Right lobe of liver (tissue), 4 donors: Measurements from ENCODE around the gene NEUROG2.
"Not testable (repeated sequence)": the region's sequence is repeated elsewhere in the genome, so short reads cannot be mapped to it uniquely, and the experiment has no call there.

Experiments used
- CTCF ChIP-seq, 4 donors: fragments of 200-600 bp in 3 of 4; fragments of 450-650 bp in 1 of 4; IDR thresholded peaks; one replicate each; pipeline versions ENCODE4 v1.5.1 to v1.8.0; 2016 to 2022; ENCODE audit warnings: antibody characterized with exemption in 4 of 4, mild to moderate bottlenecking in 2 of 4
- POLR2A ChIP-seq: fragments of 450-650 bp; IDR thresholded peaks from one replicate; pipeline ENCODE4 v1.6.1; 2017; ENCODE audit warnings: antibody characterized with exemption, mild to moderate bottlenecking
- donor health status: DM: no; HTN: no; CAD: no.
- donor health status: DM: no; HTN: no; CAD: no.
- donor health status: DM: no; HTN: yes; CAD: no.

GRCh38 chr4:112490808-112491207 is 25.2 kb downstream of the NEUROG2 start:
- not testable (repeated sequence) for TF ChIP-seq CTCF (IDR thresholded peaks at IDR 0.05); POLR2A
